LoVo (cell line): ENCODE data around the gene PRDM8.

Source experiments
- DNase-seq: peaks from one replicate; pipeline ENCODE4 v3.0.0-alpha.2; 2016; ENCODE audit warnings: low spot score

PRDM8 gene

GRCh38 chr4:80201252-80202151 is 4.2 kb downstream of the PRDM8 start:
- no peak for DNase-seq

- DNase-seq, result no peak
Measured at GRCh38 chr4:80202190-80202711, 4.9 kb downstream of the PRDM8 start.

- DNase-seq, result no peak
Measured at GRCh38 chr4:80202741-80203553, 5.6 kb downstream of the PRDM8 start.

- DNase-seq, result no peak
Measured at GRCh38 chr4:80204433-80205011, 7.2 kb downstream of the PRDM8 start.

GRCh38 chr4:80206111-80206510 is 8.8 kb downstream of the PRDM8 start:
- no peak for DNase-seq

- no peak for DNase-seq
Measured at GRCh38 chr4:80206521-80207171, 9.3 kb downstream of the PRDM8 start.

- DNase-seq, result no peak
Measured at GRCh38 chr4:80207172-80207583, 9.9 kb downstream of the PRDM8 start.

GRCh38 chr4:80207664-80208063 is 10.4 kb downstream of the PRDM8 start:
- DNase-seq, result no peak

GRCh38 chr4:80208610-80209339 is 11.5 kb downstream of the PRDM8 start:
- DNase-seq, result no peak

GRCh38 chr4:80209340-80209701 is 12.0 kb downstream of the PRDM8 start:
- DNase-seq, result no peak

GRCh38 chr4:80210549-80210948 is 13.2 kb downstream of the PRDM8 start:
- DNase-seq, result no peak

- peak; percentile 20 for DNase-seq
Measured at GRCh38 chr4:80213117-80213815, 16.0 kb downstream of the PRDM8 start.

- peak; percentile 67 for DNase-seq
Measured at GRCh38 chr4:80215449-80216052, 18.2 kb downstream of the PRDM8 start.

GRCh38 chr4:80216100-80216761 is 18.9 kb downstream of the PRDM8 start:
- DNase-seq, result no peak

- no peak for DNase-seq
Measured at GRCh38 chr4:80219301-80220025, 22.2 kb downstream of the PRDM8 start.

- DNase-seq, result no peak
Measured at GRCh38 chr4:80220711-80221110, 23.4 kb downstream of the PRDM8 start.

GRCh38 chr4:80221161-80221560 is 23.9 kb downstream of the PRDM8 start:
- DNase-seq, result no peak

- DNase-seq, result no peak
Measured at GRCh38 chr4:80225595-80225994, 28.3 kb downstream of the PRDM8 start.

- DNase-seq, result no peak
Measured at GRCh38 chr4:80226094-80226493, 28.8 kb downstream of the PRDM8 start.
